HepG2 (cell line): ENCODE data around the gene CES3. TPM values are rescaled to one million over a fixed set of nuclear protein-coding genes. Genes with fewer than 3 reads are reported as not detected.

Source experiments
- AGO1 ChIP-seq: fragments of 200-400 bp; formaldehyde crosslinking; IDR thresholded peaks from 2 replicates; pipeline ENCODE4 v1.6.1; 2017; ENCODE audit warnings: mild to moderate bottlenecking, low read depth, low read length, moderate library complexity; ENCODE audit not compliant: poor library complexity, severe bottlenecking
- BORCS8-MEF2B ChIP-seq: sonication (generic); formaldehyde crosslinking; IDR thresholded peaks from 2 replicates; pipeline ENCODE4 v1.8.0; 2022; ENCODE audit warnings: mild to moderate bottlenecking, missing genetic modification reagents
- CEBPB ChIP-seq: IDR thresholded peaks from 2 replicates; pipeline ENCODE4 v1.6.1; 2011; ENCODE audit warnings: low read depth, low read length, improper control_type of control experiment, borderline replicate concordance
- HOXA3 ChIP-seq: sonication (generic); formaldehyde crosslinking; IDR thresholded peaks from 2 replicates; pipeline ENCODE4 v1.5.0; 2020; ENCODE audit warnings: missing genetic modification reagents
- KAT7 ChIP-seq: IDR thresholded peaks from 2 replicates; pipeline ENCODE4 v1.6.1; 2018; ENCODE audit warnings: borderline replicate concordance, missing compliant biosample characterization
- MAZ ChIP-seq, 2 experiments: sonication (generic) in 1 of 2; formaldehyde crosslinking in 1 of 2; IDR thresholded peaks; 2 replicates each; pipeline versions ENCODE4 v1.5.0 to v1.6.1; 2012 to 2020; ENCODE audit warnings: low read depth in 2 of 2, mild to moderate bottlenecking in 2 of 2, borderline replicate concordance in 1 of 2, improper control_type of control experiment in 1 of 2, low read length in 1 of 2, missing genetic modification reagents in 1 of 2, moderate library complexity in 1 of 2
- MIXL1 ChIP-seq: IDR thresholded peaks from 2 replicates; pipeline ENCODE4 v1.6.1; 2016
- SIN3B ChIP-seq: fragments of 150-350 bp; IDR thresholded peaks from 2 replicates; pipeline ENCODE4 v1.6.1; 2014; ENCODE audit warnings: low read length
- ZNF326 ChIP-seq: sonication (generic); formaldehyde crosslinking; IDR thresholded peaks from 2 replicates; pipeline ENCODE4 v1.4.0; 2020; ENCODE audit warnings: missing genetic modification reagents, borderline replicate concordance
- polyA plus RNA-seq, 8 experiments: library from polyadenylated mRNA; depleted of rRNA in 3 of 8; stranded (reverse) in 7 of 8; unstranded in 1 of 8; fragments of >200 nt; fragmentation: Illumina TruSeq in 4 of 8; extraction: Trizol in 4 of 8; gene quantifications; 2 replicates each; pipeline versions ENCODE4 v1.2.1 to v1.2.3, GENCODE V29; 2011 to 2016; ENCODE audit warnings: low read depth in 4 of 8, missing spikeins in 1 of 8, mixed read lengths in 1 of 8; ENCODE audit not compliant: insufficient read depth in 1 of 8
- total RNA-seq, 5 experiments: library from RNA; depleted of rRNA; stranded (reverse); fragments of >200 nt; fragmentation: Illumina TruSeq; extraction: Trizol; gene quantifications; 2 replicates each; pipeline ENCODE4 v1.2.3, GENCODE V29; 2016; ENCODE audit warnings: low read depth in 1 of 5
- TF ChIP-seq, protein P1 (sequence below): sonication (generic); formaldehyde crosslinking; IDR thresholded peaks from one replicate; pipeline ENCODE4 v1.5.1; 2020; ENCODE audit warnings: mild to moderate bottlenecking, missing genetic modification reagents; ENCODE audit errors: not compliant biosample characterization
- TF ChIP-seq, protein P2 (sequence below): sonication (generic); formaldehyde crosslinking; IDR thresholded peaks from 2 replicates; pipeline ENCODE4 v1.5.0; 2020; ENCODE audit warnings: mild to moderate bottlenecking, missing genetic modification reagents, borderline replicate concordance
- TF ChIP-seq, protein P3 (sequence below): sonication (generic); formaldehyde crosslinking; IDR thresholded peaks from 2 replicates; pipeline ENCODE4 v1.8.0; 2022; ENCODE audit warnings: mild to moderate bottlenecking, missing genetic modification reagents, moderate library complexity

Gene CES3
- total and polyA plus RNA-seq, 2 of the 13 experiments (the other 11 are each of a cell fraction or from before 2014, with no cell fraction given) = 6.6 to 17.4 TPM

DNA sequence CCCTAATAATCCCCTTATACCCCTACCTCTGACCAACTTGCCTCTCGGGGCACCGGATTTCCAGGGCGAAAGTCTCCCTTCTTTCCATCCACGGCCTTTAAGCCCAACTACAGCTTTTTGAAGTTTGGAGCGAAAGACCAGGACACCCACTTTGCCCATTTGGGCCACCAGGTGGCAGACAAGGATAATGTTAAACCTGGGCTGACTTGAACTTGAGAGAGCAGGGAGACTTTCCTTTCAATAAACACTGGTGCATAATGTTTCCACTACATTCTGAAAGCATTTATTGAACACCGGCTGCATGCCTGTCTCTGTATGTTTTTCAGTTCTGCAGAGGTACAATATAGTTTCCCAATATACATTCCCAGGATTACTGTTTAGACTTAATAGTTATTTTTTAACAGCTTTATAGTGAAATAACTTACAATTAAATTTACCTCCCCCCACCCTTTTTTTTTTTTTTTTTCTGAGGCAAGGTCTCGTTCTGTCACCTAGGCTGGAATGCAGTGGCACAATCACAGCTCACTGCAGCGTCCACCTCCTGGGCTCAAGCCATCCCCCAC is 6.9 kb upstream of the CES3 start (continued):
- TF ChIP-seq, protein P1, sequence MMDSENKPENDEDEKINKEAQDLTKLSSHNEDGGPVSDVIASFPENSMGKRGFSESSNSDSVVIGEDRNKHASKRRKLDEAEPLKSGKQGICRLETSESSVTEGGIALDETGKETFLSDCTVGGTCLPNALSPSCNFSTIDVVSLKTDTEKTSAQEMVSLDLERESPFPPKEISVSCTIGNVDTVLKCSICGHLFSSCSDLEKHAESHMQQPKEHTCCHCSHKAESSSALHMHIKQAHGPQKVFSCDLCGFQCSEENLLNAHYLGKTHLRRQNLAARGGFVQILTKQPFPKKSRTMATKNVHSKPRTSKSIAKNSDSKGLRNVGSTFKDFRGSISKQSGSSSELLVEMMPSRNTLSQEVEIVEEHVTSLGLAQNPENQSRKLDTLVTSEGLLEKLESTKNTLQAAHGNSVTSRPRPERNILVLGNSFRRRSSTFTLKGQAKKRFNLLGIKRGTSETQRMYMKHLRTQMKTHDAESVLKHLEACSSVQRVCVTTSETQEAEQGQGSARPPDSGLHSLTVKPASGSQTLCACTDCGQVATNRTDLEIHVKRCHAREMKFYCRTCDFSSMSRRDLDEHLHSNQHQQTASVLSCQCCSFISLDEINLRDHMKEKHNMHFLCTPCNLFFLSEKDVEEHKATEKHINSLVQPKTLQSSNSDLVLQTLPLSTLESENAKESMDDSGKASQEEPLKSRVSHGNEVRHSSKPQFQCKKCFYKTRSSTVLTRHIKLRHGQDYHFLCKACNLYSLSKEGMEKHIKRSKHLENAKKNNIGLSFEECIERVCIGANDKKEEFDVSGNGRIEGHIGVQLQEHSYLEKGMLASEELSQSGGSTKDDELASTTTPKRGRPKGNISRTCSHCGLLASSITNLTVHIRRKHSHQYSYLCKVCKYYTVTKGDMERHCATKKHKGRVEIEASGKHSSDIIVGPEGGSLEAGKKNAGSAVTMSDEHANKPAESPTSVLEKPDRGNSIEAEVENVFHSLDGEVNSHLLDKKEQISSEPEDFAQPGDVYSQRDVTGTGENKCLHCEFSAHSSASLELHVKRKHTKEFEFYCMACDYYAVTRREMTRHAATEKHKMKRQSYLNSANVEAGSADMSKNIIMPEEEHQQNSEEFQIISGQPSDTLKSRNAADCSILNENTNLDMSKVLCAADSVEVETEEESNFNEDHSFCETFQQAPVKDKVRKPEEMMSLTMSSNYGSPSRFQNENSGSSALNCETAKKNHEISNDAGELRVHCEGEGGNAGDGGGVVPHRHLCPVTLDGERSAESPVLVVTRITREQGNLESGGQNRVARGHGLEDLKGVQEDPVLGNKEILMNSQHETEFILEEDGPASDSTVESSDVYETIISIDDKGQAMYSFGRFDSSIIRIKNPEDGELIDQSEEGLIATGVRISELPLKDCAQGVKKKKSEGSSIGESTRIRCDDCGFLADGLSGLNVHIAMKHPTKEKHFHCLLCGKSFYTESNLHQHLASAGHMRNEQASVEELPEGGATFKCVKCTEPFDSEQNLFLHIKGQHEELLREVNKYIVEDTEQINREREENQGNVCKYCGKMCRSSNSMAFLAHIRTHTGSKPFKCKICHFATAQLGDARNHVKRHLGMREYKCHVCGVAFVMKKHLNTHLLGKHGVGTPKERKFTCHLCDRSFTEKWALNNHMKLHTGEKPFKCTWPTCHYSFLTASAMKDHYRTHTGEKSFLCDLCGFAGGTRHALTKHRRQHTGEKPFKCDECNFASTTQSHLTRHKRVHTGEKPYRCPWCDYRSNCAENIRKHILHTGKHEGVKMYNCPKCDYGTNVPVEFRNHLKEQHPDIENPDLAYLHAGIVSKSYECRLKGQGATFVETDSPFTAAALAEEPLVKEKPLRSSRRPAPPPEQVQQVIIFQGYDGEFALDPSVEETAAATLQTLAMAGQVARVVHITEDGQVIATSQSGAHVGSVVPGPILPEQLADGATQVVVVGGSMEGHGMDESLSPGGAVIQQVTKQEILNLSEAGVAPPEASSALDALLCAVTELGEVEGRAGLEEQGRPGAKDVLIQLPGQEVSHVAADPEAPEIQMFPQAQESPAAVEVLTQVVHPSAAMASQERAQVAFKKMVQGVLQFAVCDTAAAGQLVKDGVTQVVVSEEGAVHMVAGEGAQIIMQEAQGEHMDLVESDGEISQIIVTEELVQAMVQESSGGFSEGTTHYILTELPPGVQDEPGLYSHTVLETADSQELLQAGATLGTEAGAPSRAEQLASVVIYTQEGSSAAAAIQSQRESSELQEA = no peak
- TF ChIP-seq CEBPB = no peak
- TF ChIP-seq KAT7 (CRISPR knock-in tag) = no peak
- TF ChIP-seq ZNF326 (CRISPR knock-in tag) = no peak
- TF ChIP-seq MAZ (IDR thresholded peaks at IDR 0.05; ENCODE audit: borderline replicate concordance, low read depth, low read length) = no peak
- no peak for TF ChIP-seq MAZ (CRISPR knock-in tag; IDR thresholded peaks at IDR 0.05; ENCODE audit: low read depth)
- TF ChIP-seq SIN3B = 0 out of 2 replicates have a peak, but pooled peaks have one; percentile 64
- no peak for TF ChIP-seq AGO1
- TF ChIP-seq HOXA3 (CRISPR knock-in tag) = peak; percentile 13; the same call in 1 of the 2 replicates
- TF ChIP-seq, protein P2, sequence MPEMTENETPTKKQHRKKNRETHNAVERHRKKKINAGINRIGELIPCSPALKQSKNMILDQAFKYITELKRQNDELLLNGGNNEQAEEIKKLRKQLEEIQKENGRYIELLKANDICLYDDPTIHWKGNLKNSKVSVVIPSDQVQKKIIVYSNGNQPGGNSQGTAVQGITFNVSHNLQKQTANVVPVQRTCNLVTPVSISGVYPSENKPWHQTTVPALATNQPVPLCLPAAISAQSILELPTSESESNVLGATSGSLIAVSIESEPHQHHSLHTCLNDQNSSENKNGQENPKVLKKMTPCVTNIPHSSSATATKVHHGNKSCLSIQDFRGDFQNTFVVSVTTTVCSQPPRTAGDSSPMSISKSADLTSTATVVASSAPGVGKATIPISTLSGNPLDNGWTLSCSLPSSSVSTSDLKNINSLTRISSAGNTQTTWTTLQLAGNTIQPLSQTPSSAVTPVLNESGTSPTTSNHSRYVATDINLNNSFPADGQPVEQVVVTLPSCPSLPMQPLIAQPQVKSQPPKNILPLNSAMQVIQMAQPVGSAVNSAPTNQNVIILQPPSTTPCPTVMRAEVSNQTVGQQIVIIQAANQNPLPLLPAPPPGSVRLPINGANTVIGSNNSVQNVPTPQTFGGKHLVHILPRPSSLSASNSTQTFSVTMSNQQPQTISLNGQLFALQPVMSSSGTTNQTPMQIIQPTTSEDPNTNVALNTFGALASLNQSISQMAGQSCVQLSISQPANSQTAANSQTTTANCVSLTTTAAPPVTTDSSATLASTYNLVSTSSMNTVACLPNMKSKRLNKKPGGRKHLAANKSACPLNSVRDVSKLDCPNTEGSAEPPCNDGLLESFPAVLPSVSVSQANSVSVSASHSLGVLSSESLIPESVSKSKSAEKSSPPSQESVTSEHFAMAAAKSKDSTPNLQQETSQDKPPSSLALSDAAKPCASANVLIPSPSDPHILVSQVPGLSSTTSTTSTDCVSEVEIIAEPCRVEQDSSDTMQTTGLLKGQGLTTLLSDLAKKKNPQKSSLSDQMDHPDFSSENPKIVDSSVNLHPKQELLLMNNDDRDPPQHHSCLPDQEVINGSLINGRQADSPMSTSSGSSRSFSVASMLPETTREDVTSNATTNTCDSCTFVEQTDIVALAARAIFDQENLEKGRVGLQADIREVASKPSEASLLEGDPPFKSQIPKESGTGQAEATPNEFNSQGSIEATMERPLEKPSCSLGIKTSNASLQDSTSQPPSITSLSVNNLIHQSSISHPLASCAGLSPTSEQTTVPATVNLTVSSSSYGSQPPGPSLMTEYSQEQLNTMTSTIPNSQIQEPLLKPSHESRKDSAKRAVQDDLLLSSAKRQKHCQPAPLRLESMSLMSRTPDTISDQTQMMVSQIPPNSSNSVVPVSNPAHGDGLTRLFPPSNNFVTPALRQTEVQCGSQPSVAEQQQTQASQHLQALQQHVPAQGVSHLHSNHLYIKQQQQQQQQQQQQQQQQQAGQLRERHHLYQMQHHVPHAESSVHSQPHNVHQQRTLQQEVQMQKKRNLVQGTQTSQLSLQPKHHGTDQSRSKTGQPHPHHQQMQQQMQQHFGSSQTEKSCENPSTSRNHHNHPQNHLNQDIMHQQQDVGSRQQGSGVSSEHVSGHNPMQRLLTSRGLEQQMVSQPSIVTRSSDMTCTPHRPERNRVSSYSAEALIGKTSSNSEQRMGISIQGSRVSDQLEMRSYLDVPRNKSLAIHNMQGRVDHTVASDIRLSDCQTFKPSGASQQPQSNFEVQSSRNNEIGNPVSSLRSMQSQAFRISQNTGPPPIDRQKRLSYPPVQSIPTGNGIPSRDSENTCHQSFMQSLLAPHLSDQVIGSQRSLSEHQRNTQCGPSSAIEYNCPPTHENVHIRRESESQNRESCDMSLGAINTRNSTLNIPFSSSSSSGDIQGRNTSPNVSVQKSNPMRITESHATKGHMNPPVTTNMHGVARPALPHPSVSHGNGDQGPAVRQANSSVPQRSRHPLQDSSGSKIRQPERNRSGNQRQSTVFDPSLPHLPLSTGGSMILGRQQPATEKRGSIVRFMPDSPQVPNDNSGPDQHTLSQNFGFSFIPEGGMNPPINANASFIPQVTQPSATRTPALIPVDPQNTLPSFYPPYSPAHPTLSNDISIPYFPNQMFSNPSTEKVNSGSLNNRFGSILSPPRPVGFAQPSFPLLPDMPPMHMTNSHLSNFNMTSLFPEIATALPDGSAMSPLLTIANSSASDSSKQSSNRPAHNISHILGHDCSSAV (CRISPR knock-in tag) = no peak
- TF ChIP-seq MIXL1 (CRISPR knock-in tag) = peak; percentile 86
- TF ChIP-seq BORCS8-MEF2B (CRISPR knock-in tag) = no peak
- TF ChIP-seq, protein P3, sequence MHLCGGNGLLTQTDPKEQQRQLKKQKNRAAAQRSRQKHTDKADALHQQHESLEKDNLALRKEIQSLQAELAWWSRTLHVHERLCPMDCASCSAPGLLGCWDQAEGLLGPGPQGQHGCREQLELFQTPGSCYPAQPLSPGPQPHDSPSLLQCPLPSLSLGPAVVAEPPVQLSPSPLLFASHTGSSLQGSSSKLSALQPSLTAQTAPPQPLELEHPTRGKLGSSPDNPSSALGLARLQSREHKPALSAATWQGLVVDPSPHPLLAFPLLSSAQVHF (CRISPR knock-in tag) = no peak
